ENCODE results near the gene PUS1.
A peak's percentile ranks its signal among the peaks of the same experiment; 100 is the strongest.
"Not testable (repeated sequence)": the region's sequence is repeated elsewhere in the genome, so short reads cannot be mapped to it uniquely, and the experiment has no call there.

PUS1 gene

GRCh38 chr12:131941116-131941986 is 12.3 kb downstream of the PUS1 start:
- DNase-seq: no peak

GRCh38 chr12:131941987-131942341 is 12.9 kb downstream of the PUS1 start:
- DNase-seq: no peak

GRCh38 chr12:131942671-131943070 is 13.6 kb downstream of the PUS1 start:
- no peak for DNase-seq

GRCh38 chr12:131943389-131943788 is 14.3 kb downstream of the PUS1 start:
- DNase-seq: no peak

- no peak for DNase-seq
These were observed 14.8 kb downstream of the PUS1 start for GRCh38 chr12:131943876-131944275.

- DNase-seq: no peak
These were observed 15.7 kb downstream of the PUS1 start for GRCh38 chr12:131944601-131945251.

GRCh38 chr12:131946757-131947156 is 17.7 kb downstream of the PUS1 start:
- DNase-seq: no peak

- DNase-seq: no peak
These were observed 18.5 kb downstream of the PUS1 start for GRCh38 chr12:131947482-131948027.

- no peak for DNase-seq
These were observed 19.2 kb downstream of the PUS1 start for GRCh38 chr12:131948166-131948712.

- DNase-seq: not testable (repeated sequence)
These were observed 19.8 kb downstream of the PUS1 start for GRCh38 chr12:131948713-131949430.

- peak; percentile 95 for DNase-seq
These were observed 20.5 kb downstream of the PUS1 start, which contains the start of gene EP400 for GRCh38 chr12:131949431-131950181. Gene EP400, plus strand, starts transcription at chr12:131949942. Its CDS starts 10,678 bp downstream, at chr12:131960620.

GRCh38 chr12:131950182-131950913 is 21.3 kb downstream of the PUS1 start:
- DNase-seq: peak; percentile 28

- not testable (repeated sequence) for DNase-seq
These were observed 24.7 kb downstream of the PUS1 start for GRCh38 chr12:131953810-131954209.

GRCh38 chr12:131954460-131954859 is 25.4 kb downstream of the PUS1 start:
- not testable (repeated sequence) for DNase-seq

- no peak for DNase-seq
These were observed 30.0 kb downstream of the PUS1 start for GRCh38 chr12:131959116-131959515.

- no peak for DNase-seq
These were observed 30.8 kb downstream of the PUS1 start for GRCh38 chr12:131959641-131960589.

- not testable (repeated sequence) for DNase-seq
These were observed 31.7 kb downstream of the PUS1 start for GRCh38 chr12:131960590-131961325.

GRCh38 chr12:131961328-131961727 is 32.3 kb downstream of the PUS1 start:
- not testable (repeated sequence) for DNase-seq

GRCh38 chr12:131962069-131962468 is 33.0 kb downstream of the PUS1 start:
- DNase-seq: no peak

Measured in NCI-H2171 (cell line).